HL-60 (cell line): ENCODE data around the gene BAAT.

Experiments
- POLR2AphosphoS5 ChIP-seq: IDR thresholded peaks from 2 replicates; pipeline ENCODE4 v1.6.1; 2012; ENCODE audit warnings: low read depth
- TF ChIP-seq, protein P1 (sequence below): IDR thresholded peaks from one replicate; pipeline ENCODE4 v1.5.1; 2011; ENCODE audit warnings: low read length, control low read depth, inconsistent platforms; ENCODE audit not compliant: insufficient read depth

DNA sequence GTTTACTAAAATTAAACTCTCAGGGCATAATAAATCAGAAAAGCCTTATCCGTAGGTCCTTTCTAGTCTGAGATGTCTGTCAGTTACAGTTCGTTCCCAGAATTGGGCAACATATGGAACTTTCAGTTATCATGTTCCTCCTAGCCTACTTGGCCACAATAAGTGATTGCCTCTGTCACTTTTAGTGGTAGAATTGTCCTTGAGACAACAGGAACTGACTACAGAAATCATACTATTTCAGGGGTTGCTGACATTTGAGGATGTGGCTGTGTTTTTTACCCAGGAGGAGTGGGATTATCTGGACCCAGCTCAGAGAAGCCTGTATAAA lies 14.8 kb upstream of the BAAT start:
- TF ChIP-seq, protein P1, sequence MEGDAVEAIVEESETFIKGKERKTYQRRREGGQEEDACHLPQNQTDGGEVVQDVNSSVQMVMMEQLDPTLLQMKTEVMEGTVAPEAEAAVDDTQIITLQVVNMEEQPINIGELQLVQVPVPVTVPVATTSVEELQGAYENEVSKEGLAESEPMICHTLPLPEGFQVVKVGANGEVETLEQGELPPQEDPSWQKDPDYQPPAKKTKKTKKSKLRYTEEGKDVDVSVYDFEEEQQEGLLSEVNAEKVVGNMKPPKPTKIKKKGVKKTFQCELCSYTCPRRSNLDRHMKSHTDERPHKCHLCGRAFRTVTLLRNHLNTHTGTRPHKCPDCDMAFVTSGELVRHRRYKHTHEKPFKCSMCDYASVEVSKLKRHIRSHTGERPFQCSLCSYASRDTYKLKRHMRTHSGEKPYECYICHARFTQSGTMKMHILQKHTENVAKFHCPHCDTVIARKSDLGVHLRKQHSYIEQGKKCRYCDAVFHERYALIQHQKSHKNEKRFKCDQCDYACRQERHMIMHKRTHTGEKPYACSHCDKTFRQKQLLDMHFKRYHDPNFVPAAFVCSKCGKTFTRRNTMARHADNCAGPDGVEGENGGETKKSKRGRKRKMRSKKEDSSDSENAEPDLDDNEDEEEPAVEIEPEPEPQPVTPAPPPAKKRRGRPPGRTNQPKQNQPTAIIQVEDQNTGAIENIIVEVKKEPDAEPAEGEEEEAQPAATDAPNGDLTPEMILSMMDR, result no peak
- TF ChIP-seq POLR2AphosphoS5, result no peak
